Effector memory CD4-positive, alpha-beta T cell (primary cell): ENCODE results near the gene NT5C2.
"Not testable (repeated sequence)": the region's sequence is repeated elsewhere in the genome, so short reads cannot be mapped to it uniquely, and the experiment has no call there.

Experiments used
- DNase-seq, 3 donors: peaks; one replicate each; pipeline ENCODE4 v3.0.0-alpha.2; 2020
- H3K27ac ChIP-seq: 2 replicates; pipeline ENCODE4 v1.7.0; 2013; ENCODE audit warnings: mild to moderate bottlenecking, low read length, moderate library complexity; ENCODE audit not compliant: insufficient read depth, poor library complexity, severe bottlenecking
- H3K27me3 ChIP-seq: replicated peaks from 2 replicates; pipeline ENCODE4 v1.7.0; 2013; ENCODE audit warnings: mild to moderate bottlenecking, low read length; ENCODE audit not compliant: insufficient read depth, control insufficient read depth, poor library complexity, severe bottlenecking
- H3K36me3 ChIP-seq: 2 replicates; pipeline ENCODE4 v1.7.0; 2013; ENCODE audit warnings: mild to moderate bottlenecking, low read length, moderate library complexity; ENCODE audit not compliant: control insufficient read depth, insufficient read depth
- H3K4me1 ChIP-seq: 2 replicates; pipeline ENCODE4 v1.7.0; 2013; ENCODE audit warnings: low read length, mild to moderate bottlenecking; ENCODE audit not compliant: control insufficient read depth, insufficient read depth, poor library complexity, severe bottlenecking
- H3K4me3 ChIP-seq: 2 replicates; pipeline ENCODE4 v1.7.0; 2013; ENCODE audit warnings: low read length, low read depth, mild to moderate bottlenecking; ENCODE audit not compliant: insufficient read depth, poor library complexity, severe bottlenecking
- H3K9me3 ChIP-seq: 2 replicates; pipeline ENCODE4 v1.7.0; 2013; ENCODE audit warnings: mild to moderate bottlenecking, low read length, moderate library complexity; ENCODE audit not compliant: control insufficient read depth

Gene NT5C2

DNA sequence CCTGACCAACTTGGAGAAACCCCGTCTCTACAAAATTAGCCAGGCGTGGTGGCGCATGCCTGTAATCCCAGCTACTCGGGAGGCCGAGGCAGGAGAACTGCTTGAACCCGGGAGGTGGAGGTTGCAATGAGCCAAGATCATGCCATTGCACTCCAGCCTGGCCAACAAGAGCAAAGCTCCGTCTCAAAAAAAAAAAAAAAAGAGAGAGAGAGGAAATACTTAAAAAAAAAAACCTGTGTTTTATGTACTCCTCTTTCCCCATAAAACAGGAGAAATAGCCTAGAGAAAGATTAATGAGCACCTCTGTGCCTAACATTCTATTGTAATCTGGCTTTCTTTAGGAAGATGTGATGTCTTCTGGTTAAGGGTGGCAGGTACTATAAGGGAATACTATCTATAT is 1.9 kb downstream of the NT5C2 start:
- H3K4me1 ChIP-seq: peaks cover 13% of the 10 kb centered on the region
- not testable (repeated sequence) for H3K9me3 ChIP-seq, H3K4me3 ChIP-seq, H3K27ac ChIP-seq, H3K27me3 ChIP-seq, DNase-seq, H3K36me3 ChIP-seq

DNA sequence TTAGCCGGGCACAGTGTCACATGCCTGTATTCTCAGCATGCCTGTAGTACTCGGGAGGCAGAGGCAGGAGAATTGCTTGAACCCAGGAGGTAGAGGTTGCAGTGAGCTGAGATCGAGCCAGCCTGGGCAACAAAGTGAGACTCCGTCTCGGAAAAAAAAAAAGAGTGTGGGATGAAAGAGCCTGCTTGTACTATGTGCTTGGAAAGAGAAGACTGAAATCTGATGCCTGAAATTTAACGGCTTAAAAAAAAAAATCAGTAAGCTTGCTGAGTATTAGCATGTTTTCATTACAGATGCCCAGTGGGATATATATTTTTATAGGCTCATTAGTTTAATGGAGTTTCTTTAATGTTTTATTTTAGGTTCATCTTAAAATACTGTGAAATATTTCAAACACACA is 4.2 kb downstream of the NT5C2 start:
- H3K4me1 ChIP-seq: peaks cover 16% of the 10 kb centered on the region
- H3K9me3 ChIP-seq: no peaks in the 10 kb centered on the region
- H3K27me3 ChIP-seq: no peaks in the 10 kb centered on the region
- no peak overlapping the region for H3K4me3 ChIP-seq
- DNase-seq: no peak
- H3K36me3 ChIP-seq: no peaks in the 10 kb centered on the region
- H3K27ac ChIP-seq: no peak overlapping the region

DNA sequence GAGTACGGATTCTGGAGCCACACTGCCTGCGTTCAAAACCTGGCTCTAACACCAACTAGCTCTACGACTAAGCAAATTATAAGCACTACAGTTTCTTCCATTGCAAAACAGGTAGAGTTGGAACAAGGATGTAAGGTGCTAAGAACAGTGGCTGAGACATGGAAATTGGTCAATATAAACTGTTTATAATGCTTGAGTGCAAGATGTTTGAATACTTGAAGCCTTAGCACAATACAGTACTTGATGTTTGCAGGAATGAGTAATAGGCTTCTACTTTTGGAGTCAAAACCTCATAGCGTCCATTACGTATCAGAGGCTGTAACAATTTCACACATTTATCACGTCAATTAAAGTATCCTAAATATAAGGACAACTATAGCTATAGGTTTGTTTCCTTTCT is 6.9 kb downstream of the NT5C2 start:
- no peak overlapping the region for H3K27ac ChIP-seq
- no peak overlapping the region for H3K4me3 ChIP-seq
- DNase-seq: no peak
- H3K4me1 ChIP-seq: peaks cover 10% of the 10 kb centered on the region
- no peaks in the 10 kb centered on the region for H3K9me3 ChIP-seq
- H3K27me3 ChIP-seq: no peaks in the 10 kb centered on the region
- no peaks in the 10 kb centered on the region for H3K36me3 ChIP-seq

DNA sequence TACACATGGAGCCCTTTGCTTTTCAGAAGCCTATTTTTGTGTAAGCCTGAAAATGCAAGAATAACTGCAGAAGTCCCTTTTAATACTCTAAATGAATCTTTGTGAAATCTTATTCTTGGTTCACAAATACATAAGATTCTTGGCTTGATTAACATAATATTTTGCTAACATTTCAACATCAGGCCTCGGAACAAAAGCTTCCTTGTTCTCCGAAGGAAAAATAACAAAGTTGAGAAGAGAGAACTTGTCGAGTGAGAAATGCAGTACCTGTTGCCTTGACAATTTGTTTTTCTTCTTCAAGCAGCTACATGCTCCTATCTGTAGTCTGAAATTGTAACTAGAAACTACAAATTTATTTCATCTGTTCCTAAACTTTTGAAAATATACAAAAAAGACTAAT is 8.5 kb downstream of the NT5C2 start:
- no peak for DNase-seq
- Histone ChIP-seq H3K36me3 (peaks cover 8% of the 10 kb centered on the region), H3K27me3 (no peaks in the 10 kb centered on the region), H3K4me1 (peaks cover 2% of the 10 kb centered on the region), H3K9me3 (no peaks in the 10 kb centered on the region), H3K4me3 (no peak overlapping the region), H3K27ac (no peak overlapping the region)

DNA sequence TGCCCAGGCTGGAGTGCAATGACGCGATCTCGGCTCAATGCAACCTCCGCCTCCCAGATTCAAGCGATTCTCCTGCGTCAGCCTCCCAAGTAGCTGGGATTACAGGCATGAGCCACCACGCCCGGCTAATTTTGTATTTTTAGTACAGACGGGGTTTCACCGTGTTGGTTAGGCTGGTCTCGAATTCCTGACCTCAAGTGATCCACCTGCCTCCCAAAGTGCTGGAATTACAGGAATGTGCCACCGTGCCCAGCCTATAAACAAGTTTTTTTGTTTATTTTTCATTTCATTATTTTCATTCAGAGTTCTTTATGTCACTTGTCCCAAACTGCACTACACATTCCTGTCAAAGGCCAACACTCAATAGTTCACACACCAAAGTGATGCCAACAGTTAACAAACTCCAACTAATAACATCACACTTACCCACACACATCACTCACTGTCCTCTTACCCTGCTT is 9.1 kb downstream of the NT5C2 start:
- DNase-seq, H3K4me1 ChIP-seq, H3K36me3 ChIP-seq, H3K9me3 ChIP-seq, H3K27me3 ChIP-seq, H3K27ac ChIP-seq, H3K4me3 ChIP-seq: not testable (repeated sequence)

DNA sequence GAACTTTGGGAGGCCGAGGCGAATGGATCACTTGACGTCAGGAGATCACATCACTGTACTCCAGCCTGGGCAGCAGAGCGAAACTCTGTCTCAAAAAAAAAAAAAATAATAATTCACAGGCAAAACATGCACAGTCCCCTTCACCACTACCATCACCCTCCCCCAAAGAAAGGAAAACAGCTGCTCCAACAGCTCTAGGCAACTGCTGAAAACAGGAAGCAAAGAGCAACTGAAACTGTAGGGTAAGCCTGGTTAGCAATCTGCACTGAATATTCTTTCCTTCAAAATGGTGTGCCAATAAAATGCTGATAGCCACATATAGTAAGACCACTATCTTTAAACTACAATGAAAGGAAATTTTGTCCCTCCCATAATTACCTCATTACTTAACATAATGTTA is 11.8 kb downstream of the NT5C2 start:
- Histone ChIP-seq H3K27me3 (no peaks in the 10 kb centered on the region), H3K9me3 (no peaks in the 10 kb centered on the region), H3K4me3 (no peak overlapping the region), H3K27ac (no peak overlapping the region), H3K4me1 (peaks cover 2% of the 10 kb centered on the region), H3K36me3 (peaks cover 16% of the 10 kb centered on the region)
- no peak for DNase-seq

DNA sequence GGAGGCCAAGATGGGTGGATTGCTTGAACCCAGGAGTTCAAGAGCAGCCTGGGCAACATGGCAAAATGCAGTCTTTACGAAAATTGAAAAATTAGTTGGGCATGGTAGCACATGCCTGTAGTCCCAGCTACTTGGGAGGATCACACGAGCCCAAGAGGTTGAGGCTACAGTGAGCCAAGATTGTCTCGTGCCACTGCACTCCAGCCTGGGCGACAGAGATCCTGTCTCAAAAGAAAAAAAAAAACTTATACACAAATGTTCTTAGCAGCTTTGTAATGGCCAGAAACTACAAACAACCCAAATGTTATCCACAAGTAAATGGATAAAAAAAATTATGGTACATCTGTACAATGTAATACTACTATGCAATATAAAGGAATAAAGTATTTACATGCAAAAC is 12.6 kb downstream of the NT5C2 start:
- Histone ChIP-seq H3K4me1 (no peaks in the 10 kb centered on the region), H3K27ac (no peak overlapping the region), H3K27me3 (no peaks in the 10 kb centered on the region), H3K9me3 (no peaks in the 10 kb centered on the region), H3K4me3 (no peak overlapping the region), H3K36me3 (peaks cover 21% of the 10 kb centered on the region)
- no peak for DNase-seq

DNA sequence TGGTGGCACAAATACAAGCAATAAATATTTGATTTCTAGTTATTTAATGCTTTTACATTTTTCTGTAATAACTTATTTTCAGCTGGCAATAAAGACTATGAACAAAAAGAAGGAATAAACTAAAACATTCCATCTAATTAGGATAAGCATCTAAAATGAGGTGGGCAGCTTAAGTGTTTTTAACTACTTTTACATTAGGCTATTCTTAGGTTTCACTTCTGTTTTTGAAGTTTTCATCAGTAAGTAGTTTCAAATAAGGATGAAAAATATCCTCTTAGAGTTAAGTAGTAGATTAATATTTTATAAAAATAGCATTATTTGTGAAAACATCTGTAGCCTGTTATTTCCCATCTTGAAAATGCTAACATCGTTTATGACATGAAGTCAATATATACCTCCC is 15.9 kb downstream of the NT5C2 start:
- H3K27ac ChIP-seq: no peak overlapping the region
- H3K27me3 ChIP-seq: no peaks in the 10 kb centered on the region
- no peaks in the 10 kb centered on the region for H3K4me1 ChIP-seq
- H3K4me3 ChIP-seq: no peak overlapping the region
- no peaks in the 10 kb centered on the region for H3K9me3 ChIP-seq
- DNase-seq: no peak
- H3K36me3 ChIP-seq: peaks cover 37% of the 10 kb centered on the region

DNA sequence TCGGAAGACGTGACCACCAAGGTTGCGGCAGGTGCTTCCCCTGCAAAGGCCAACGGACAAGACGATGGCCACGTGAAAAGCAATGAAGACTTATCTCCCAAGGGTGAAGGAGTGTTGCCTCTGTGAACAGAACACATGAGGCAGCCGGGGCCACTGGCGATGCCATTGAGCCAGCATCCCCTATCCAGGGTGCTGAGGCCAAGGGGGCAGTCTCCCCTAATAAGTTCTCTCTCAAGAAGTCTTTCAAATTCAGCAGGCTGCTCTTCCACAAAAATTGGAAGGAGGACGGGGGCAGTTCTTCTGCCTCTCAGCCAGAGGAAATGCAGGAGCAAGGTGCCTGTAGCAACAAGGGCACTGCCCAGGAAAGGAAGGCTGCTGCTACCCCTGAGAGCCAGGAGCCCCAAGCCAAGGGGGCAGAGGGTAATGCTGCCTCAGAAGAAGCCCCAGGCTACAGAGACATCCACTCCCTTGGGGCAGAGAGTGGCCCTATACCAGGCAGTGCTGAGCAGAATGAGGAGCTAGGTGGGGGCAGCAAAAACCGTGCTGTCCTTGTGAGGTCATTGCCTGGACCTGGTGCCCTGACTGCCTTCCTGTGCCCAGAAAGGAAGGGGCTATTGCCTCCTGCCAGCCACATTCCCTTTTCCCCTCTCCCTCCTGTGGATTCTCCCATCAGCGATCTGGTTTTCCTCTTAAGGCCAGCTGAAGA is 17.3 kb downstream of the NT5C2 start:
- no peaks in the 10 kb centered on the region for H3K27me3 ChIP-seq
- no peak overlapping the region for H3K27ac ChIP-seq
- H3K4me3 ChIP-seq: no peak overlapping the region
- no peaks in the 10 kb centered on the region for H3K9me3 ChIP-seq
- H3K4me1 ChIP-seq: no peaks in the 10 kb centered on the region
- H3K36me3 ChIP-seq: peaks cover 44% of the 10 kb centered on the region
- no peak for DNase-seq

DNA sequence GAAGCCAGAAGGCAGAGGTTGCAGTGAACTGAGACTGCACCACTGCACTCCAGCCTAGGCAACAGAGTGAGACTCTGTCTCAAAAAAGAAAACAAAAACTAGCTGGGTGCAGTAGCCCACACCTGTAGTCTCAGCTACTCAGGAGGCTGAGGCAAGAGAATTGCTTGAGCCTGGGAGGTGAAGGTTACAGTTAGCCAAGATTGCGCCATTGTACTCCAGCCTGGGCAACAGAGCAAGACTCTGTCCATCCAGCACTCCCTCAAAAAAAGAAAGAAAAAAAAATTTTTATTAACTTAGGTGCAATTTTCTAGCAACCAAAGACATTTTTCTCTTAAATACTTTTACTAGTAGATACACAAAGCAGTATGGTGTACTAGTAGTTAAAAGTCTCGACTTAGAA is 18.7 kb downstream of the NT5C2 start:
- not testable (repeated sequence) for H3K27me3 ChIP-seq, H3K27ac ChIP-seq, DNase-seq, H3K4me1 ChIP-seq, H3K9me3 ChIP-seq, H3K4me3 ChIP-seq
- H3K36me3 ChIP-seq: peaks cover 38% of the 10 kb centered on the region
